ENCODE data around the gene GPT2.

GPT2 gene, protein sequence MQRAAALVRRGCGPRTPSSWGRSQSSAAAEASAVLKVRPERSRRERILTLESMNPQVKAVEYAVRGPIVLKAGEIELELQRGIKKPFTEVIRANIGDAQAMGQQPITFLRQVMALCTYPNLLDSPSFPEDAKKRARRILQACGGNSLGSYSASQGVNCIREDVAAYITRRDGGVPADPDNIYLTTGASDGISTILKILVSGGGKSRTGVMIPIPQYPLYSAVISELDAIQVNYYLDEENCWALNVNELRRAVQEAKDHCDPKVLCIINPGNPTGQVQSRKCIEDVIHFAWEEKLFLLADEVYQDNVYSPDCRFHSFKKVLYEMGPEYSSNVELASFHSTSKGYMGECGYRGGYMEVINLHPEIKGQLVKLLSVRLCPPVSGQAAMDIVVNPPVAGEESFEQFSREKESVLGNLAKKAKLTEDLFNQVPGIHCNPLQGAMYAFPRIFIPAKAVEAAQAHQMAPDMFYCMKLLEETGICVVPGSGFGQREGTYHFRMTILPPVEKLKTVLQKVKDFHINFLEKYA

DNA sequence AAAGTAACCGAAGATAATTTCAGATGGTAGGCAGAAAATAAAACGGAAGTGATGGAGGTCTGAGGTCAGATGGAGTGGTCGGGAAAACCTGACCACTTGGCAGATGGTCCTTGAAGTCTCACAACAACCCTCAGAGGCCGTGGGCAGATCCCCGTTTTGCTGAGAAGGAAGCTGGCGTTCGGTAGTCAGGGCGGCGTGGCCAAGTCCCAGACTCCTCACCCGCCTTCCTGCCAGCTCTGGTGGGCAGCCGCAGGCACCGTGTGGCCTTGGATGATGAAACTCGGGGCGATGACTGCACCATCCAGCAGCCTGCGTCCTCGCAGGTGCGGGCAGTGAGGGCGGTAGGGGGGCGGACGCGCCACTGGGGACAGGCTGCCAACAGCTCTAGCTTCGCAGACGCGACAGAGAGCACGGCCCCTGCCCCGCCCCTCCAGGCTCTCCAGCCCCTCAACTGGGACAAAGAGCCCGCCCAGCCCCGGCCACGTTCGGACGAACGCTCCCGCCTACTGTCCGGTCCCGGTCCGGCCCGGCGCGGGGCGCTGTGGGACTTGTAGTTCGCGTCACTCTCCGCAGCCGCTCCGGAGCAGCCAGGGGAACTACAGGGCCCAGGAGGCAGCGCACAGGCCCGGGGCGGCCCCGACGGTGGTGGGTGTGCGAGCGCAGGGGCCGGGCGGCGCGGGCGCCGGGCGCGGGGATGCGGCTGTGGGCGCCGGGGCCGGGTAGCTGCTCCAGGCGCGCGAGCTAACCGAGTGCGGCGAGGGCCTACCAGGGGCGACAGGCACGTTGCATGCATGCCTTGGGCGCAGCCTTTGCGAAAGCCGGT lies at the start of gene GPT2:
TSS of gene GPT2 (plus strand) at position 673 of the 823 bp plus-strand sequence. CDS start 354 bp downstream, outside the sequence.
- DNase-seq, result peak; percentile 85

DNA sequence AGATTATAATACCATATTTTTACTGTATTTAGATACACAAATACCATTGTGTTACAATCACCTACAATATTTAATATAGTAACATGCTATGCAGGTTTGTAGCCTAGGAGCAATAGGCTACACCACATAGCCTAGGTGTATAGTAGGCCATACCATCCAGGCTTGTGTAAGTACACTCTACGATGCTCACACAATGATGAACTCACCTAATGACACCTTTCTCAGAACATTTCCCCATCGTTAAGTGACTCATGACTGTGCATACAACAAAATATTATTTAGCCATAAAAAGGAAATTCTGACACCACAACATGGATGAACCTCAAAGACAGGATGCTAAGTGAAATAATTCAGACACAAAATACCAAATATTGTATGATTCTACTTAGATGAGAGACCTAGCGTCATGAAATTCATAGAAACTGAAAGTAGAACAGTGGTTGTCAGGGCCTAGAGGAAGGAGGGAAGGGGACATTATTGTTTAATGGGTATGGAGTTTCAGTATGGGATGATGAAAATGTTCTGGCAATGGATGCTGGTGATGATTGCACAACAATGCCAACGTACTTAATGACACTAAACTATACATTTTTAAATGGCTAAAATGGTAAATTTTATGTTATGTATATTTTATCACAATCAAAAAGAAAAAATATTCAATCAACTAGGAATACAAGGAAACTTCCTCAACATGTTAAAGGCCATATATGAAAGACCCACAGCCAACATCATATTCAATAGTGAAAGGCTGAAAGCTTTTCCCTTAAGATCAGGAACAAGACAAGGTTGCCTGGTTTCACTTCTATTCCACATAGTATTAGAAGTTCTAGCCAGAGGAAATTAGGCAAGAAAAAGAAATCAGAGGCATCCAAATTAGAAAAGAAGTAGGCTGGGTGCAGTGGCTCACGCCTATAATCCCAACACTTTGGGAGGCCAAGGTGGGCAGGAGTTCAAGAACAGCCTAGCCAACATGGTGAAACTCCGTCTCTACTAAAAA lies 47.3 kb upstream of the GPT2 start:
- no peak for DNase-seq

DNA sequence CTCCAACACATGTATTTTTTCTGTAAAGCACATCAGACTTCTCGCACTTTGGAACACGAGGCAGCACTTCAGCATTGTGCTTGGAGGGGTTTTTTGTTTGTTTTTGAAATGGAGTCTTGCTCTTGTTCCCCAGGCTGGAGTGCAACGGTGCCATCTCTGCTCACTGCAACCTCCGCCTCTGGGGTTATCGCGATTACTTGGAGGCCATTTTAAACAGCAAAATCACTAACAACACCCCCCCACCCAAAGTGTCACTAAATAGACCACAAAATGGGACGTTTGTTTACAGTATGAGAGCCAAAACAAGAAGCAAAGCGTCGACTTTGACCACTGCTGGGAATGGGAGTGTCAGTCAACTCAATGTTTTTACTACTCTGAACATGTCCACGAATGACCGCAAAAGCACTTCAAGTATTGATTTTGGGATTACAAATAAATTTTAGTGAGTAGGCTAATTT lies 44.1 kb upstream of the GPT2 start:
- DNase-seq, result no peak

DNA sequence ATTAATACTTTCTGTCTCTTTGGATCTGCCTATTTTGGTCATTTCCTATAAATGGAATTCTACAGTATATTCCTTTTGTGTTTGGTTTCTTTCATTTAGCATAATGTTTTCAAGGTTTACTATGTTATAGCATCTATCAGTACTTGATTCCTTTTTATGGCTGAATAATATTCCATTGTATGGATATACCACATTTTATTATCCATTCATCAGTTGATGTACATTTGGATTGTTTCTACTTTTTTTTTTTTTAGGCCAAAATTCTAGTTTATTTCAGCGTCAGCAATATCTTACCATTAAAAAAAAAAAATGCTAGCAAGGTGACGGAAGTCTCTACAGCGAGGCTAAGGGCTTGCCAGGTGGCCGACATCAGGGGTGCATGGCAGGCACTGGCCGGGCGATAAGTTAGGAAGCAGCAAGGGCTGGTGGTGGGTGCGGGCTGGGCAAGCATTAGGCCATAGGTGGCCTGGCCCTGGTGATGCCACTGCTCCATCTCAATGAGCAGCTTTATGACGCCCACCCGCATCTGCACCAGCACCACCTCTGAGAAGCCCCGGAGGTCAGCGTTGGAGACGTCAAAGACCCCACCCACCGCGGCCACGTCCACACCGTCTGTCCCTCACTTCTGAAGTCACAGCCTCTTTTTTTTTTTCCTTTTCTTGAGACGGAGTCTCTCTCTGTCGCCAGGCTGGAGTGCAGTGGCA lies 41.8 kb upstream of the GPT2 start:
- no peak for DNase-seq

DNA sequence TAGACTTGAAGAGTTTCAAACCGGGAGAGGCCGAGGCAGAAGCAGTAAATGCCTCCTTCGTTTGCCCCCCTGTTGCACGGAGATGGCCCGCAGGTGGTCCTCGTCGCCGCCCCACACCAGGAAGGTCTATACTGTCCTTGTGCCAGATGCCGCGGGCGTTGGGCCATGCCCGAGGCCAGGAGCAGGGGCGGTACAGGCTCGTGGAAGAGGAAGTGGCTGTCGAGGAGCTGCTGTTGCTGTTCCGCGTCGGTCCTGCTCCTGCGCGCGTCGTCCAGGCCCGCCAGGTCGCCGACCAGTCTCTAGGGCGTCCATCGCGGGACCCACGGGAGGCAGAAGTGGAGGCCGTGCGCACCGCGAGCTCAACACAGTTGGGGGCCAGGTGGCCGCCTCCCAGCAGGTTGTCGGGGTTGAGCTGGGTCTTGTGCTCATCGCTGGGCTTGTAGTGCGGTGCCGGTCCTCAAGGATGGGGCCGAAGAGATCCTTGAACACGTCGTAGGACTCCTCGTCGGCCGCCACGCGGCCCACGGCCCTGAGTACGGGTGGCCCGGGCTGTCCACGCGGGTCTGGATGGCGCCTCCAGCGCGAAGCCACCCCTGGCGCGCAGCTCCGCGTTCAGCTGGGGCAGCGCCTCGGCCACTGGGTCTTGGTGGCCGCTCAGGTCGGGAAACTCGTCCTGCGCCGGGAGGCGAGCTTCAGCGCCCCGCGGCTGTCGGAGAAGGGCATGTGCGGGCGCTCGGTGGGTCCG lies 40.1 kb upstream of the GPT2 start:
- no peak for DNase-seq

DNA sequence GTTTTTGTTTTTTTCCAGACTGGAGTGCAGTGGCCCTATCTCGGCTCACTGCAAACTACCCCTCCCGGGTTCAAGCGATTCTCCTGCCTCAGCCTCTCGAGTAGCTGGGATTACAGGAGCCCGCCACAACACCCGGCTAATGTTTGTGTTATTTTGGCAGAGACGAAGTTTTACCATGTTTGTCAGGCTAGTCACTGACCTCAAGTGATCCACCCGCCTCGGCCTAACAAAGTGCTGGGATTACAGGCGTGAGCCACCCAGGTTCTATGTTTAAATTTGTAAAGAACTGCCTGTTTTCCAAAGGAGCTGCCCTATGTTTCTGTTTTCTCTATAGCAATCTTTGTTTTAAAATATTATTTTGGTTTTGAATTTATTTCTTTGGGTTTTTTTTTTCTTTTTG lies 39.4 kb upstream of the GPT2 start:
- DNase-seq, result no peak

DNA sequence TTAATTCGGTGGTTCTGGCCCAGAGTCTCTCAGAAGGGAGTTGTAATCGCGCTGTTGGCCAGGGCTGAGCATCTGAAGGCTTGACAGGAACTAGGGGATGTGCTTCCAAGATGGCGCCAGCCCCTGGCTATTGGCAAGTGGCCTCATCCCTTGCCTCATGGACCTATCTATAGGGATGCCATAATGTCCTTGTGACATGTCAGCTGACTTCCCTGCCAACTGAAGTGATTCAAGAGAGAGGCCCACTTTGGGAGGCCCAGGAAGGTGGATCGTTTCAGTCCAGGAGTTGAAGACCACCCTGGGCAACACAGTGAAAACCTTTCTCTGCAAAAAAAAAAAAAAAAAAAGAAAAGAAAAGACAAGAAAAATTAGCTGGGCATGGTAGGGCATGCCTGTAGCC lies 38.2 kb upstream of the GPT2 start:
- no peak for DNase-seq

DNA sequence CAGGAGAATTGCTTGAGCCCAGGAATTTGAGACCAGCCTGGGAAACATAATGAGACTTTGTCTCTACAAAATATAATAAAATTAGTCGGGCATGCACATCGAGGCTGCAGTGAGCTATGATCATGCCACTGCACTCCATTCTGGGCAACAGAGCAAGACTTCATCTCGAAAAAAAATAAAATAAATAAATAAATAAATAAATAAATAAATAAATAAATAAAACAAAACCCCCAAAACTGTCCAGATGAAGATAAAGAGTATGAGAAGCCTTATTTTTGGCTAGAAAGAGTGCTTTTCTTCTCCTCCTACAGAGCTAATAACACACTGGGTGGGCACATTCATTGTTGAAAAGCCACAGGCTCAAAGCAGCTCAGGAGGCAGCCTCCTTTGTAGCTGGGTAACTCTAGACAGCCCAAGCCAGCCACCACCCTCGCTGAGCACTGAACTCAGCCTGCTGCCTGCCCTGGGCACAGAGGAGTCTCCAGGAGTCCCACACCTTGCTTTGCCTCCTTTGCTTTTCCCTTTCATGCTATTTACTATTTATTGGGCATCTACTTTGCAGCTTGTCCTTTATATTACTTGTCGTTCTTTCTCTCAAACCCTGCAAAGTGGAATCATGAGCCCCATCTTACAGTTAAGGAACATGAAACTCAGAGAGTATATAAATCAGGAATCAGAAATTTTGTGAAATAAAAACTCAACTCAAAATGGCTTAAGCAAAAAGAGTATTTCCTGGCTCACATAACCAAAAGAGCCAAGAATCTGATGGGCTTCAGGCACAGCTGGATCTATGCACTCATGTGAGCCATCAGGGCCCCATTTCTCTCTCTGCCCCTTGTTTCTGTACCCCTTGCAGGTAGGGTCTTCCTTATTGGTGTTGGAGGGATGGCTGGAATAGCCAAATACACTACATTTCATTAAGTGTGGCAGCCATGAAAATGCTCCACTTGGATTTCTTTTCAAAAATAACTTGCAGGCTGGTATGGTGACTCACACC lies 35.1 kb upstream of the GPT2 start:
- no peak for DNase-seq

DNA sequence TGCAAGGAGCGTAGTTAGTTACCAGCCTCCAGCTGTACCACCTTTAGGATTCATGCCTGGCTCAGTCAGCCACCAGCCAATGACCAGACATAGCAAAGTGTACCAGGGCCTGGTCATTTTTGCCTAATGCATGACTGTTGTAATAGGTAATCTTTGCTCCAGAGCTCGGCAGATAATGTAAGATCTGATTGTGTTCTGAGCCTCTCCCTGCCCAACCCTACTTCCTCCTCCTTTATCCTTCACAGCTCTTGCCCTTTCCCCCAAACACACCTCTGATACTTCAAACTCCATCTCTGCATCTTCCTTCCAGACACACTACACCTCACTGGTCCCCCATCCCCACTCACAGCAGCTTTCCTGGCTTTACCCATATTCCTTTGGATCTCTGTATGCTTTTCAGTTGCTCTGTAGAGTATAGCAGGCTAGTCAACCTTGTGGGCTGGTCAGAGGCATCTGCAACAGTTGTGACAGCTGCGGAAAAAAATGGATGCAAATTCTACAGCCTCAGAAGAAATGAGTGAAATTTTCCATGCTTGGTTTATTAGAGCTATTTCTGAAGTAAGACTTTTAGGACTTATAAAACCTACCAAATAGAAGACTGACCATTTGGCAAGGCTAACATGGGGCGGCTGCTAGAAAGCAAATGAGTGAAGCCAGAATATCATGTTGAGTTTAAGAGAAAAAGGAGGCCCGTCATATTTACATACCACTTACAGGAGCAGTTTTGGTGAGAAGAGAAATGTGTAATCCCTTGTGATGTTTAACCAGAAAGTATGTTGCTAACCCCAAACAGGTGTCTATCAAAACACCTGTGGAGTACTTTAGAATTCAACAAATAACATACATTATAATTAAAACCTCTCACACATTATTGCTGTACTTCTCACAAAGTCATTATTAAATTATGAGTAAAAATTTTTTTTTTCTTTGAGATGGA lies 33.3 kb upstream of the GPT2 start:
- no peak for DNase-seq

DNA sequence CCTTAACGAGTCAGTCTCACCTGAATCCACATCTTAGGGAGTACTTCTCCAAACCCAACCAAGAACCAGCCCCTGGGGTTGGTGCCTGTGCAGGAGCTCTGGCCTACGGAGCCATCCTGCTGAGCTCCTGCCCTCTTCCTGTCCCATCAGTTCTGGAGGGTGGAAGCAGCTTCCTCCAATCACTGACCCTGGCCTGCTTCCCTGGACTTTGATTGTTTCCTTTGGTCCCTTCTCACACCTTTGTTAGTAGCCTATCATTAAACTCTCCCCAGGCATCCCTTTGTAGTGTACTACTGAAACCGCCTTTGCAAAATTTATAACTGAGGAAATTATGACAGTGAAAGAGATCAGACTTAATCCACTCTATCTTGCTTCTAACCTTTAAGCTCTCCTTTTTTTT lies 32.0 kb upstream of the GPT2 start:
- DNase-seq, result no peak

DNA sequence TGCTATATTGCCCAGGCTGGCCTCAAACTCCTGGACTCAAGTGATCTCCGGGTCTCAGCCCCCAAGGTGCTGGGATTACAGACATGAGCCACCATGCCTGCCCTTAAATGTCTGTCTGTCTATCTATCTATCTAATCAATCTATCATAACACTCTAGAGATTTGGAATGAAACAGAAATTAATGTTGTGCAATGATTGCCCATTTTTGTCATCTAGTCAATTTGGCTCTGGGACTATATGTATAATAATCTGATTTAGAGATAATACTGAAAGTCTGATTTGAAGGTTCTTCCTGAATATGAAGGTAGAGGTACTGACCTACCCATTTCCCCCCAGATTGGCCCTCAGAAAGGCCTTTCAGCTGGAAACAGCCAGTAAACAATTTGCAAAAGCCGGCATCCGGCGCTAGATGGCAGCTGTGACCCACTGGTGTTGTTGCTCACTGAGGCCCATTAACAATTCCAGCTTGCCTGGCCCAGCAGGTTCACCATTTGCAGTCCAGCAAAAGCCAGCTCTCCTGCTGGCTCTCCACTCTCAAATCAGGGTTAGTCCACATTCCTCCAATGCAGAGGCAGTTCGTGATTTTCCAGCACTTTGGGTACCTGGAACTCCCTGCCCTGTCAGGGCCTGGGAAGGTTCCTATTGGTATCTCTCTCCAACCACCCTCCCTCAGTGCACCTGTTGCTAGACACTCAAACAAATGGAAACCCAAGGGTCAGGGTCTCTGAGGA lies 30.3 kb upstream of the GPT2 start:
- DNase-seq, result peak; percentile 34

DNA sequence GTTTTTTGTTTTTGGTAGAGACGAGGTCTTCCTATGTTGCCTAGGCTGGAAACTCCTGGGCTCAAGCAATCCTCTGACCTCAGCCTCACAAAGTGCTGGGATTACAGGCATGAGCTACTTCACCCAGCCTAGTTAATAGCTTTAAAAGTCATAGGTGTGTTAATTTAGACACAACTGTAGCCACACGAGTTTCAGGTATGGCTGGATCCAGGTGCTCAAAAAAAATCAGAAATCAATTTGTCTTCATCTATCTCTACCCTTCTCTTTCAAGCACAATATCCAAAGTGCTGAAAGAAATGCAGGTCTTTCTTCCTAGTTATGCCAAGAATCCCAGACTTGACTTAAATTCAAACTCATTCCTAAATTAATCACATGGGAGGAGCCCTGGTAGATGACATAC lies 29.3 kb upstream of the GPT2 start:
- no peak for DNase-seq

DNA sequence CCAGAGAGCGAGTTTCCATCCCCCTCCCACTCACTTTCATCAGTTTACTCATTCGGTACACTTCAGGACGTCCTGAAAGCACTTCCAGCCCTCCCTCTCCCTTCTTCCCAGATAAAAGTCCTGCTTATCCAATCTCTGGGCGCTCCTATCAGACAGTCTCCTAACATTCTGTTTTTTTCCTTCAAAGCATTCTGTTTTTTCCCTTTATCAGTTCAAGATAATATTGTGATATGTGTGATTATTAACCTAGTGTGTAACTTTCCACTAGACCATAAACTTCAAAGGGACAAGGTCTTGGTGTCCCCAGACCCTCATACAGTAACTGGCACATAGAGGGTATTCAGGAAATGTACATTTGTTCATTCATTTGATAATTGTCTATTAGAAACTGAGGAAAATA lies 28.8 kb upstream of the GPT2 start:
- no peak for DNase-seq

DNA sequence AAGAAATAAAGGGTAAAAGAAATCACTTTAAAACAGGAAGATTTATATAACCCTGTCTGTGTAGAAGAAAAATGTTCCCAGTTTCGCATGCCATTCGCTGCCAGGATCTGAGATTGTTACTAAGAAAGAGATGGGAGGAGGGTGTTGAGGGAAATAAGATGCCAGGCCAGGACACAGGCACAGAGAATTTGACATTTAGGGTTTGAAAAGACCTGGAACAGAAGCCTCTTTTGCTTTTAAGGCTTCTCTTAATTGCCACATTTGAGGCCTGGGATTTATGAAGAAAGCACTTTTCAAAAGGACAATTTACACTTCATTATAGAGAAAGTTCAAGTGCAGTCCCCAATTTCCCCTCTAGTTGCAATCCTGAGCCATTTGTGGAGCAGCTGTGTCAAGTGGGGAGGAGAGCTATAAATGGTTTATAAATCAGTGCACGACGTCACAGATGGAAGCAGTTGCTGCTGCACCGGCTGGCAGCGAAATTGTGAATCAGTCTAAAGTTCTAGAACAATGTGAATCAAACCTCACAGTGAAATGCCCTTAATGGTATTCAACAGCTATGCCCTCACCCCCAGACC lies 26.7 kb upstream of the GPT2 start:
- DNase-seq, result no peak

DNA sequence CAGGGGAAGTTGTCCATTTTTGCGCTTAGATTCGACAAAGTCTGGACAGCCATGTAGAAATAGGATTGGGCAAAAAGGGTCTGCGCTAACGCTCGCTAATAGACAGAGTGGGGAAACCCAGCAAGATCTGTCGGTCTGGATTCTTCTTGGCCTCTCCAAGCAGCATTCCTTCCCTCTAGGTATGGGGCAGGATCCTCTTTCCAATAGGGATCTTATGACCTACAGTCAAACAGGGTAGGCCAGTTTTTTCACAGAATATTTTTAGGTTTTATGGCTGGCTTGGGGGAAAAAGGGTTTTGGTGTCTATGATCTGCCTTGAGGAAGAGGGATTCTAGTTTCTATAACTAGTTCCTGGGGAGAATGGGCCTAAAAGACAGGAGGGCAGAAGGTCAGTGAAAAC lies 26.0 kb upstream of the GPT2 start:
- no peak for DNase-seq

DNA sequence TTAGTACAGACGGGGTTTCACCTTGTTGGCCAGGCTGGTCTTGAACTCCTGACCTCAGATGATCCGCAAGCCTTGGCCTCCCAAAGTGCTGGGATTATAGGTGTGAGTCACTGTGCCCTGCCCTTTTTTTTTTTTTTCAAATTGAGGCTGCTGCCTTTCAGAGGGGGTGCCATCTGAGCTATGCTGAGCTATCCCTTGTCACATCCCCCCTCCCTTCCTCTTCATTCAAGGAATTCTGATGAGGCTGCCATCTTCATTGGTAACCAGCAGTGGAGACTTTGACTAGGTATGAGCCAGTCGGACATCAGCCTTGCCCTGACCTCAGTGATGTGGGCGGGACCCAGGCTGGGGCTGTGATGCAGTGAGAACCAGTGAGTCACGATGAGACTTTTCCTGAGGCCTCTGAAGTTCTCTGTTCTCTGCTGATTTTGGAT lies 24.4 kb upstream of the GPT2 start:
- no peak for DNase-seq

Measured in DMS153 (cell line).